ENCODE measurements around the gene GBGT1. TPM values are rescaled to one million over a fixed set of nuclear protein-coding genes. Genes with fewer than 3 reads are reported as not detected.

GBGT1 gene
- total and polyA plus RNA-seq, 2 of the 4 experiments (the other 2 are of a cell fraction) = 1.8 to 3.2 TPM

DNA sequence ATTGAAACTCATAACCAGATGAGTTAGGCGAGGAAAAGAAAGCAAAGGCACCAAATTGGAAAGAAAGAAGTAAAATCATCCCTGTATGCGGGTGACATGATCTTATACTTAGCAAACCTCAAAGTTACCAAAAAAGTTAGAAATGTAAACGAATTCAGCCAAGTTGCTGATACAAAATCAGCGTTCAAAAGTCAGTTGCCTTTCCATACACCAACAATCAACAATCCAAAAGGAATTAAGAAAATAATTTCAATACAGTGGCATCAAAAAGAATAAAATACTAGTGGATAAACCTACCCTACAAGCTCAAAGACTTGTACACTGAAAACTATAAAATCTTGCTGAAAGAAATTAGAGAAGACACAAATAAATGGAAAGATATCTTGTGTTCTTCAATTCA is 30.9 kb upstream of the GBGT1 start:
- Histone ChIP-seq H3K27ac (ENCODE audit: insufficient read depth, low read length) (no peak overlapping the region), H3K18ac (ENCODE audit: low read depth, low read length) (no peak overlapping the region), H2BK20ac (ENCODE audit: low read depth, low read length) (no peak overlapping the region), H2BK5ac (ENCODE audit: low read depth, low read length, poor library complexity, severe bottlenecking) (no peak overlapping the region), H4K20me1 (ENCODE audit: insufficient read depth, low read length) (no peaks in the 10 kb centered on the region), H3K9me1 (ENCODE audit: insufficient read depth, low read length) (no peaks in the 10 kb centered on the region), H3K4me3 (ENCODE audit: insufficient read depth, low read depth, low read length) (no peak overlapping the region), H4K5ac (ENCODE audit: low read depth, low read length) (no peak overlapping the region), H3K9me3 (ENCODE audit: control insufficient read depth, insufficient read depth, low read length) (peaks cover 2% of the 10 kb centered on the region; the same call in 1 of the 2 replicates), H3K27me3 (ENCODE audit: control insufficient read depth, insufficient read depth, low read length) (peaks cover 4% of the 10 kb centered on the region), H2AK5ac (ENCODE audit: low read depth, low read length) (no peak overlapping the region), H3K23ac (ENCODE audit: low read depth, low read length) (no peak overlapping the region), H3K14ac (replicated peaks; ENCODE audit: low read depth, low read length) (no peak overlapping the region), H3K79me1 (ENCODE audit: low read depth in 1 of 2, low read length in 2 of 2) (no peaks in the 10 kb centered on the region), H4K8ac (ENCODE audit: low read depth in 2 of 2, low read length in 2 of 2) (no peak overlapping the region), H3K4ac (ENCODE audit: low read depth, low read length) (no peak overlapping the region), H2BK15ac (ENCODE audit: low read depth, low read length) (no peak overlapping the region), H2AFZ (replicated peaks; ENCODE audit: low read length, poor library complexity) (no peak overlapping the region), H4K91ac (ENCODE audit: insufficient read depth, low read depth, low read length) (no peak overlapping the region), H2BK120ac (ENCODE audit: low read depth, low read length) (no peak overlapping the region), H3K36me3 (ENCODE audit: control insufficient read depth, insufficient read depth, low read length) (no peaks in the 10 kb centered on the region), H3K4me2 (ENCODE audit: low read depth, low read length) (no peak overlapping the region), H3K9ac (ENCODE audit: low read depth, low read length) (no peak overlapping the region), H3K56ac (ENCODE audit: extremely low read depth, insufficient read depth, low read length) (no peak overlapping the region), H2AK9ac (replicated peaks; ENCODE audit: low read depth, low read length, poor library complexity) (no peak overlapping the region), H3K4me1 (ENCODE audit: control insufficient read depth, insufficient read depth, low read length) (no peaks in the 10 kb centered on the region)
- BruUV-seq (replicated peaks) = no TSS peak
- WGBS, 2 experiments (ENCODE audit: extremely low coverage in 2 of 2, insufficient read length in 1 of 2) = no CpG with 5 or more reads among the region's 4 CpGs
- POLR2A ChIA-PET (ENCODE audit: unreplicated experiment) = interaction anchor here (0.7 kb wide), 1 partner anchor 135 kb away, joined by 7 read pairs; no protein-coding TSS in a partner anchor
- dilution Hi-C loops (cut with HindIII; ENCODE audit: low sequenced_read_pairs, unreplicated experiment) (no loop called here), in situ Hi-C loops (cut with MboI; ENCODE audit: low sequenced_read_pairs) (no loop called here), intact Hi-C loops (cut with micrococcal nuclease) (no loop called here)
- DNase-seq = no peak
- CTCF ChIA-PET = no interaction called here
- no peak for TF ChIP-seq MAFK (IDR thresholded peaks at IDR 0.05; ENCODE audit: low read depth, low read length)
- TF ChIP-seq RFX5 (IDR thresholded peaks at IDR 0.05; ENCODE audit: low read depth, low read length) = no peak
- TF ChIP-seq CHD1 (IDR thresholded peaks at IDR 0.05; ENCODE audit: low read depth, low read length) = no peak
- TF ChIP-seq MXI1 (IDR thresholded peaks at IDR 0.05; ENCODE audit: borderline replicate concordance, low read depth, low read length) = no peak
- TF ChIP-seq FOS (IDR thresholded peaks at IDR 0.05; ENCODE audit: low read depth, low read length) = no peak
- no peak for TF ChIP-seq POLR2A (IDR thresholded peaks at IDR 0.05; ENCODE audit: low read depth, low read length)
- TF ChIP-seq NFE2L2 (IDR thresholded peaks at IDR 0.05; ENCODE audit: low read depth, low read length) = no peak
- ATAC-seq (ENCODE audit: low read depth) = no peak
